SK-N-SH (cell line): ENCODE data around the gene ANO9. TPM values are rescaled to one million over a fixed set of nuclear protein-coding genes. Genes with fewer than 3 reads are reported as not detected.

Experiments
- CTCF ChIA-PET: fragments of 300-600, 350-600 bp; formaldehyde crosslinking; extraction: SDS; loops from one replicate; lab custom pipeline; 2021; lab: Yijun Ruan, JAX
- POLR2A ChIA-PET: fragments of 350-600 bp; sonication (Branson Sonifier 250); formaldehyde crosslinking; extraction: SDS; loops from one replicate; lab custom pipeline; 2020; ENCODE audit warnings: antibody characterized with exemption, inconsistent platforms; lab: Yijun Ruan, JAX
- DNase-seq: peaks from one replicate; pipeline ENCODE4 v3.0.0; 2012
- H2AFZ ChIP-seq: fragments of 200-600 bp; sonication (generic); 2 replicates; pipeline ENCODE4 v1.8.1; 2016; ENCODE audit warnings: antibody characterized with exemption, mild to moderate bottlenecking, low read depth
- H3F3A ChIP-seq: fragments of 200-600 bp; sonication (generic); replicated peaks from 2 replicates; pipeline ENCODE3; 2016; ENCODE audit warnings: antibody characterized with exemption, mild to moderate bottlenecking; ENCODE audit not compliant: insufficient read depth
- H3K27ac ChIP-seq, 2 experiments: fragments of 200-500 bp in 1 of 2; fragments of 200-600 bp in 1 of 2; sonication (Bioruptor generic) in 1 of 2; sonication (generic), shearing (Covaris generic) in 1 of 2; 2 replicates each; pipeline versions ENCODE4 v1.5.1 to v1.6.1; 2014 to 2016; ENCODE audit warnings: low read depth in 2 of 2, inconsistent platforms in 1 of 2, low read length in 1 of 2, mild to moderate bottlenecking in 1 of 2, mixed read lengths in 1 of 2
- H3K27me3 ChIP-seq: fragments of 200-600 bp; sonication (generic), shearing (Covaris generic); 2 replicates; pipeline ENCODE4 v1.6.1; 2016; ENCODE audit warnings: mixed run types; ENCODE audit not compliant: insufficient read depth
- H3K36me3 ChIP-seq, 2 experiments: fragments of 200-500 bp in 1 of 2; fragments of 200-600 bp in 1 of 2; sonication (Bioruptor generic) in 1 of 2; sonication (generic) in 1 of 2; replicated peaks in 1 of 2; 2 replicates each; pipeline versions ENCODE3 to v1.5.1; 2014 to 2016; ENCODE audit warnings: low read length in 1 of 2, mild to moderate bottlenecking in 1 of 2; ENCODE audit not compliant: insufficient read depth in 2 of 2, control insufficient read depth in 1 of 2
- H3K4me1 ChIP-seq, 2 experiments: fragments of 200-500 bp in 1 of 2; fragments of 200-600 bp in 1 of 2; sonication (Bioruptor generic) in 1 of 2; sonication (generic), shearing (Covaris generic) in 1 of 2; 2 replicates each; pipeline versions ENCODE4 v1.5.1 to v1.6.1; 2014 to 2016; ENCODE audit warnings: low read depth in 1 of 2, low read length in 1 of 2, mixed run types in 1 of 2; ENCODE audit not compliant: insufficient read depth in 2 of 2, control insufficient read depth in 1 of 2
- H3K4me2 ChIP-seq: fragments of 200-600 bp; sonication (generic), shearing (Covaris generic); 2 replicates; pipeline ENCODE4 v1.6.1; 2017; ENCODE audit warnings: mixed run types
- H3K4me3 ChIP-seq, 2 experiments: fragments of 200-500 bp in 1 of 2; fragments of 200-600 bp in 1 of 2; sonication (Bioruptor generic) in 1 of 2; sonication (generic), shearing (Covaris generic) in 1 of 2; 2 replicates each; pipeline versions ENCODE4 v1.5.1 to v1.8.1; 2014 to 2016; ENCODE audit warnings: low read depth in 2 of 2, inconsistent platforms in 1 of 2, low read length in 1 of 2, mild to moderate bottlenecking in 1 of 2, mixed read lengths in 1 of 2, moderate library complexity in 1 of 2
- H3K79me2 ChIP-seq: fragments of 200-600 bp; sonication (generic); 2 replicates; pipeline ENCODE4 v1.8.1; 2017; ENCODE audit warnings: mild to moderate bottlenecking; ENCODE audit not compliant: insufficient read depth
- H3K9ac ChIP-seq: fragments of 200-600 bp; sonication (generic); 2 replicates; pipeline ENCODE4 v1.6.1; 2017; ENCODE audit warnings: mixed run types
- H3K9me2 ChIP-seq: fragments of 200-600 bp; sonication (generic); 2 replicates; pipeline ENCODE4 v1.6.1; 2017; ENCODE audit warnings: mixed run types
- H3K9me3 ChIP-seq: fragments of 200-600 bp; sonication (generic); 2 replicates; pipeline ENCODE4 v1.6.1; 2017; ENCODE audit warnings: mixed run types, mild to moderate bottlenecking, moderate library complexity
- H4K20me1 ChIP-seq: fragments of 200-600 bp; sonication (generic); 2 replicates; pipeline ENCODE4 v1.6.1; 2017; ENCODE audit warnings: mild to moderate bottlenecking, mixed run types; ENCODE audit not compliant: insufficient read depth
- CHD2 ChIP-seq: fragments of 150-350 bp; IDR thresholded peaks from 2 replicates; pipeline ENCODE4 v1.6.1; 2018; ENCODE audit warnings: low read length; ENCODE audit not compliant: partially characterized antibody
- CTCF ChIP-seq: fragments of 200-600 bp; sonication (generic); IDR thresholded peaks from 2 replicates; pipeline ENCODE4 v1.6.1; 2017; ENCODE audit warnings: antibody characterized with exemption, mild to moderate bottlenecking, moderate library complexity
- EZH2phosphoT487 ChIP-seq: fragments of 200-600 bp; sonication (generic); IDR thresholded peaks from 2 replicates; pipeline ENCODE4 v1.6.1; 2017; ENCODE audit warnings: low read depth, mixed run types, mild to moderate bottlenecking, antibody characterized with exemption, moderate library complexity, borderline replicate concordance
- FOXM1 ChIP-seq: IDR thresholded peaks from 2 replicates; pipeline ENCODE4 v1.4.0; 2012; ENCODE audit warnings: low read depth, mild to moderate bottlenecking
- GATA2 ChIP-seq: sonication (generic); formaldehyde crosslinking; IDR thresholded peaks from 2 replicates; pipeline ENCODE4 v1.5.0; 2020; ENCODE audit warnings: mild to moderate bottlenecking, missing genetic modification reagents
- MAX ChIP-seq: IDR thresholded peaks from 2 replicates; pipeline ENCODE4 v1.4.0; 2012; ENCODE audit warnings: low read depth
- NFIC ChIP-seq: IDR thresholded peaks from 2 replicates; pipeline ENCODE4 v1.4.0; 2012; ENCODE audit warnings: borderline replicate concordance
- NRF1 ChIP-seq: IDR thresholded peaks from 2 replicates; pipeline ENCODE4 v1.6.1; 2012; ENCODE audit warnings: low read depth, mild to moderate bottlenecking, low read length
- PBX3 ChIP-seq: IDR thresholded peaks from 2 replicates; pipeline ENCODE4; 2012
- POLR2AphosphoS5 ChIP-seq: IDR thresholded peaks from 2 replicates; pipeline ENCODE4 v1.6.1; 2012; ENCODE audit warnings: low read depth, low read length
- RAD21 ChIP-seq: IDR thresholded peaks from 2 replicates; pipeline ENCODE4 v1.6.1; 2012; ENCODE audit warnings: mild to moderate bottlenecking, low read length
- RCOR1 ChIP-seq: fragments of 150-350 bp; IDR thresholded peaks from 2 replicates; pipeline ENCODE4 v1.6.1; 2017; ENCODE audit warnings: antibody characterized with exemption, low read length
- RFX5 ChIP-seq: IDR thresholded peaks from 2 replicates; pipeline ENCODE4 v1.6.1; 2012; ENCODE audit warnings: mild to moderate bottlenecking, improper control_type of control experiment, low read length
- SIN3A ChIP-seq: IDR thresholded peaks from 2 replicates; pipeline ENCODE4 v1.6.1; 2012; ENCODE audit warnings: low read depth, mild to moderate bottlenecking, low read length, moderate library complexity, borderline replicate concordance
- SMC3 ChIP-seq: IDR thresholded peaks from 2 replicates; pipeline ENCODE4 v1.6.1; 2012; ENCODE audit warnings: low read depth, low read length, improper control_type of control experiment
- TEAD4 ChIP-seq: IDR thresholded peaks from 2 replicates; pipeline ENCODE4 v1.4.0; 2012; ENCODE audit warnings: mild to moderate bottlenecking, borderline replicate concordance; ENCODE audit not compliant: insufficient read depth
- USF1 ChIP-seq: IDR thresholded peaks from 2 replicates; pipeline ENCODE4 v1.4.0; 2012; ENCODE audit warnings: low read depth, borderline replicate concordance
- USF2 ChIP-seq: fragments of 150-350 bp; IDR thresholded peaks from 2 replicates; pipeline ENCODE4 v1.6.1; 2017; ENCODE audit warnings: antibody characterized with exemption, low read length, low read depth, borderline replicate concordance
- YY1 ChIP-seq: IDR thresholded peaks from 2 replicates; pipeline ENCODE4 v1.4.0; 2012; ENCODE audit warnings: low read depth, mild to moderate bottlenecking
- WGBS: methylation state at CpG from one replicate; pipeline ENCODE4 v1.1.6; 2017; ENCODE audit warnings: low lambda C conversion rate; 5-methylcytosine and 5-hydroxymethylcytosine counted together
- polyA plus RNA-seq, 3 experiments: library from polyadenylated mRNA; depleted of rRNA; stranded (reverse); fragments of >200 nt; gene quantifications; 2 replicates each; pipeline ENCODE4 v1.2.3, GENCODE V29; 2012

The ANO9 gene
- polyA plus RNA-seq, 1 of the 3 experiments (the other 2 are of a cell fraction): 0.12 TPM

- Histone ChIP-seq H3K9me2 (no peaks in the 10 kb centered on the region), H3K27me3 (no peaks in the 10 kb centered on the region), H3K4me2 (no peak overlapping the region), H3K4me1 (no peaks in the 10 kb centered on the region), H4K20me1 (no peaks in the 10 kb centered on the region), H3K4me3 (no peak overlapping the region), H3K9ac (no peak overlapping the region), H2AFZ (no peak overlapping the region), H3F3A (no peaks in the 10 kb centered on the region), H3K27ac (no peak overlapping the region), H3K9me3 (no peaks in the 10 kb centered on the region), H3K36me3 (no peaks in the 10 kb centered on the region), H3K79me2 (no peaks in the 10 kb centered on the region)
- ChIA-PET POLR2A (no interaction called here), CTCF (interaction anchor here (0.6 kb wide), 1 partner anchor 27 kb away, joined by 3 read pairs; no protein-coding TSS in a partner anchor)
- 74% methylated on average over 4 of the region's 4 CpGs for WGBS
- TF ChIP-seq PBX3 (no peak), YY1 (no peak), RCOR1 (no peak), RFX5 (no peak), SMC3 (no peak), RAD21 (no peak), USF1 (no peak), MAX (no peak), GATA2 (CRISPR knock-in tag) (no peak), SIN3A (no peak), NFIC (no peak), USF2 (no peak)
- no peak for DNase-seq
Measured at GRCh38 chr11:424232-424631, 17.6 kb downstream of the ANO9 start.

GRCh38 chr11:422249-422656, 19.6 kb downstream of the ANO9 start:
- Histone ChIP-seq H3K9ac (no peak overlapping the region), H3K27ac (no peak overlapping the region), H3K36me3 (no peaks in the 10 kb centered on the region), H3K4me2 (no peak overlapping the region), H3K4me1 (peaks cover 0 to 7% of the 10 kb centered on the region in 2 experiments; a peak in 1 of 4 replicates), H3K9me3 (no peaks in the 10 kb centered on the region), H3F3A (no peaks in the 10 kb centered on the region), H3K79me2 (no peaks in the 10 kb centered on the region), H3K4me3 (no peak overlapping the region), H4K20me1 (no peaks in the 10 kb centered on the region), H3K27me3 (peaks cover 13% of the 10 kb centered on the region), H2AFZ (no peak overlapping the region), H3K9me2 (no peaks in the 10 kb centered on the region)
- DNase-seq: no peak
- CTCF ChIA-PET: interaction anchor here (0.9 kb wide), 1 partner anchor 26 kb away, joined by 3 read pairs; no protein-coding TSS in a partner anchor
- WGBS: 69% methylated on average over 9 of the region's 10 CpGs
- POLR2A ChIA-PET: no interaction called here
- TF ChIP-seq NRF1 (no peak), NFIC (no peak), GATA2 (CRISPR knock-in tag) (no peak), RAD21 (no peak), CTCF (no peak), PBX3 (no peak), TEAD4 (no peak), POLR2AphosphoS5 (no peak), FOXM1 (no peak), EZH2phosphoT487 (no peak), USF2 (no peak), CHD2 (no peak), YY1 (no peak), RFX5 (no peak)
